Uterus (tissue), 2 donors: ENCODE measurements around the gene PAQR7.

Source experiments
- CTCF ChIP-seq, 4 experiments: fragments of 200-600 bp in 2 of 4; fragments of 450-650 bp in 2 of 4; sonication (generic) in 2 of 4; IDR thresholded peaks; one replicate each; pipeline ENCODE4 v1.5.1; 2016 to 2019; ENCODE audit warnings: antibody characterized with exemption in 4 of 4, mild to moderate bottlenecking in 2 of 4, moderate library complexity in 1 of 4
- POLR2A ChIP-seq, 2 donors: fragments of 450-650 bp; IDR thresholded peaks; one replicate each; pipeline ENCODE4 v1.6.1; 2016; ENCODE audit warnings: antibody characterized with exemption in 2 of 2, mild to moderate bottlenecking in 1 of 2, moderate library complexity in 1 of 2

GRCh38 chr1:25880518-25880917 lies 5.0 kb upstream of the PAQR7 start:
- TF ChIP-seq CTCF (IDR thresholded peaks at IDR 0.05) (no peak), POLR2A (IDR thresholded peaks at IDR 0.05) (no peak)
